OCI-M2 (cell line): Measurements from ENCODE around the gene BNC2.

Experiments used
- DNase-seq: peaks from one replicate; lab custom pipeline; 2025; ENCODE audit not compliant: unreplicated experiment; lab: John Stamatoyannopoulos, UW

BNC2 gene

GRCh38 chr9:16763946-16764345, 106.5 kb downstream of the BNC2 start:
- no peak for DNase-seq

GRCh38 chr9:16755467-16756160, 114.9 kb downstream of the BNC2 start:
- DNase-seq = no peak

- DNase-seq = no peak
These were observed 115.8 kb downstream of the BNC2 start for GRCh38 chr9:16754662-16755061.

DNA sequence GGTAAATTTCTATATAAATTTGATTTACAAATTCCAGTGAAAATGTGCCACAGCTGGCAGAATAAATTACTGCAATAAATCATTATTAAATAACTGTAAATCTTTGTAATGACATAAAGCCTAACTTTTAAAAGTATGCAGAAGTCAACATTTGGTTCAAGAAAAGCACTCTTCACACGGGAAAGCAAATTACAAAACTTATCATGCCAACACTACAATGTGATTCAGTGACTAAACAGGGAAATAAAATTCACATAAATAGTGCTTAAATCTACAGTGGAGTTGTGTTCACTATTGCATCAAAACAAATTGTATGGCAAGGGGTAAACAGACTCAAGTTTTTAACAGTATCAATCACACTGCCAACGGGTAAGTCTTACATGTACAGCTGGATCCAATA, 117.2 kb downstream of the BNC2 start:
- DNase-seq = no peak

DNA sequence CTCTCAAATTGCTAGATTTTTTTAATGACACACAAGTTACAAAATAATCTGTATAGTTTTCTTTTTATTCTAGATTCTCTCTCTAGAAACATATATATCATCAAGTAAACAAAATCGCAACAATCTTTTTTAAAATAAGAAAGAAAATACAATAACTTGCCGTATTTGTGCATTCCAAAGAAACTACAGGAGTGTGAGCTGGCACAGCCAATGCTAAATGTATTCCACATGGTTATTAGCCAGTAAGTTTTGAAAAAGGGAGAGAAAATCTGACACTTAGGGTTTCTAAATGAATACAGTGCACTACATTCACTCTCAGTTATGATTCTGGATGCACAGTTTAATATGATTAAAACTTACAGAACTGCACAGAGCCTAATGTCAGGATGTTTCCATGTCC, 117.9 kb downstream of the BNC2 start:
- no peak for DNase-seq

GRCh38 chr9:16750553-16750952, 119.9 kb downstream of the BNC2 start:
- no peak for DNase-seq

DNA sequence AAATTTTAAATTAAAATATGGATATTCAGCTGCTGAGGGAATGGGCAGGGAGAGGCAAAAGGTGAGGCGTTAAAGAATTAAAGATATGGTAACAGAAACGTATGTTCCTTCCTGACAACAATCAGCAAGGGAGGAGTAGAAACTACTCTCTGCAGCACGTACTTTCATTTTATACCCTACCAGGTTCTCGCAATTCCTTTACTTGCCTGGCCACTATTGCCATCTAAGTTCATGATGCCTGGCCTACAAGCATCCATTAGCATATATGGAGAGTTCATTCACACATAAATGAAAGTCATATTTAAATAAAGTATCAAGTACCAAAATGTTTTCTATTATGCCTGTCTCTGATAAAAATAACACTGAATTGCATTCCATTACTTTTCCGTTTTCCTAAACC, 125.1 kb downstream of the BNC2 start:
- DNase-seq = no peak

DNA sequence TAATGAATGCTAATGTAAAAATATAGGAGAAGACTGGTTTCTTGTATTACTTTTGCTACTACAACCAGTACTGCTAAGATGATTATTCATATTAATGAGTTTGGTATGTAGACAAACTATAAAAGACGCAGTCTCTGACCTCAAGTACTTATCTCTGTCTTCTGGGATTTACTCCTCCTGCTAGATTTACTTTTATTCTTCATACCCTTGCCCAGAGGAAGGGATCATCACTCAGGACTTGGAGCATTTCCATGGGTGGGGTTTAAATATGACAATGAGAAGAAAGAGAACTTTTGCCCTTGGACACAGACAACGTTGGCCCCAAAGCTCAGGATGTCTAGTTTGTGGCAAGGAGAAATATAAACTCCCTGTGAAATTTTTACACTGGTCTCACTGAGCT, 126.1 kb downstream of the BNC2 start:
- DNase-seq = no peak

GRCh38 chr9:16743375-16743774, 127.1 kb downstream of the BNC2 start:
- DNase-seq = no peak

GRCh38 chr9:16735001-16735400, 135.5 kb downstream of the BNC2 start:
- DNase-seq = no peak

DNA sequence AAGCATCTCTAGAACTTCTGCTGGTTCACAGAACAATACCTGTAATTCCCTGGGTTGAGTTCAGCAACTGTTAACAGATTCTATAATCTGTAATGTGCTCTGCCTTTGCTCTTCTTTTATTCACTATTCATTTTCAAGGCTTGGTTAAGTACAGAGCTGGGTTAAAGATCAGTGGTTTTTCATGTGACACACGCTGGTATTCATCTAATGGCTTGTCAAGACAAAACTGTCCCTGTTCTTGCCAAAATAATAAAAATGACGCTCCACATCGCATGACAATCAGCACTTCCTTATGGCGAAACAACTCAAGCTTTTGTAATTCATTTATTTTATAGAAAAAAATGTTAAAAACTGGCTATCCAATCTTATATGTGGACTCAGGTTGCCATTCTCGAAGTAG, 137.9 kb downstream of the BNC2 start:
- DNase-seq = no peak

DNA sequence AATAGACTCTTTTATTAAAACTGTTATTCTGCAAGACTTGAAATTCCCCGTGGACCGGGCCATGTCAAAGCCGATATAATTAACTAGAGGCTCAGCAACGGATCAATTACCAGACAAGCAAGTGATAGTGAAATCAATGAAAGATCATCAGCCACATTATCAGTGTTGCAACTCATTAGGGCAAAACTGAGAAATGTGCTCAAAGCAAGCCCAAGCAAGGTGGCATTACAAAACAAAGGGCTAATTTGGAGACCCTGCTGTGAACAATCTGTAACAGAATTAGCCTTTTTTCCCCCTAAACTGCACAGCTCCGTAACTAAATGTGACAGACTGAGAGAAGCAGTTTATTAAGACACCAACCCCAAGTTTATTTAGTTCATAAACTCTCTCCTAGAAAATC, 140.3 kb downstream of the BNC2 start:
- DNase-seq = no peak

- no peak for DNase-seq
These were observed 140.8 kb downstream of the BNC2 start for GRCh38 chr9:16729651-16730050.

GRCh38 chr9:16728137-16728508, 142.3 kb downstream of the BNC2 start:
- no peak for DNase-seq

DNA sequence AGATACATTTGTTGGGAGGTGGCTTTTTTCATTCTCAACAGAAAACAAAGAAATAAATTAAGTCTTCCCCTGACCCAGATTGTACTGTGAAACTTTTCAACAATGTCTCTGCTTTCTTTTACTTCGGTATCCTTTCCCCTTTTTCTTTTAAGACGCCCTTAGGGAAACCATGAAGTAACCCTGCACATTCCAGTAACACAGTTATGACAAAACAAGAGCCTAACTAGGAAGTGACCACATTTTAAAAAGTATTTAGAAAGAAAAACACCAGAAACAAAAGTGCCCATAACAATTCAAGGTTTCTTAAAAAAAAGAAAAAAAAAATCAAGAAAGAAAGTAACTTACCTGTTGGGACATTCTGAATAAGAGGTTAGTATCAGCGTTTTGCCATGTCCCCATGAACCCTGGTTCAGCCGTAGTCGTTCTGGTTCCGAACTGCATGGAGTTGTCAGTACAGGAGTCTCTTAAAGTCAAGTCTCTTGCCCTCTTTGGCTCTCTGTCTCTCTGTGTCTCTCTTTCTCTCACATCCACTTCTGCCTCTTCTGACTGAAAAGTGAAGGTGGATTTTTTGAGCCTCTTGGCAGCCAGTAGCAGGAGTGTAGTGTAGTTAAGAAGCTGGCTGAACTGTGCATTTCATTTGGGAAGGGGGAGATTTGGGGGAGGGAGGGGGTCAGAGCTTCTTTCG, 142.9 kb downstream of the BNC2 start:
- DNase-seq = no peak

- no peak for DNase-seq
These were observed 143.6 kb downstream of the BNC2 start for GRCh38 chr9:16726718-16727451.

DNA sequence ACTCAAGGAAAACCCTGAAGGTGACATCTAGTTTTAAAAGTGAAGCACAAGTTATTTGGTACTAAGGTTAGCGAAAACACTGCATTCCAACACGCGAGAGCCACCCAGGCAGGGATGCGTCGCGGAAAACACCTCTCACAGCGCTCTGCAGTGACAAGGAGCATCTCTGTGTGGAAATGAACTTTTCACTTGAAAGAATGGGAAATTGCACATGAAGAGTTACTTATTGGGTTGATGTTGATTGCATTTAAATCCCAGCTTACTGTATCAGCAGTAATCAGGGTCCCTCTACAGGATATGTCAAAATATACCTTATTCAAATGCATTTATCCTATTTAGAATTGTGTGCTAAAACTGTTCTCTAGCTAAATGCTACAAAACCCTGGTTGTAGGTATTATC, 144.4 kb downstream of the BNC2 start:
- DNase-seq = no peak

DNA sequence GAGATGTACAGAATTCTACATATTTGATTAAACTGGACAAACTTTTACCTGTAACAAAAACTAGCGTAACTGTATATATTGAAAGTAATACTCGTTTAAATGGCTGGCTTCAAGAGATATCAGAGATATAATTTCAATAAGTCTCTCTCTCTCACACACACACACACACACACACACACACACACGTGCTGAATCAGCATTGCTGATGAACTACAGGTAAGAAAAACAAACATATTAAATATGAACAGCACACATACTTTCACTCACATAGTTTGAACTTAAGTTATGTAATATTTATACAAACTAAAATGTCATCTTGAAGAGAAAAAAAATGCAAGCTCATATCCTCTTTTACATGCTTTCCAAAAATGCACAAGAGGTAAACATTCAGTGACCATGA, 145.4 kb downstream of the BNC2 start:
- DNase-seq = no peak

- DNase-seq = no peak
These were observed 148.5 kb downstream of the BNC2 start for GRCh38 chr9:16721972-16722371.

GRCh38 chr9:16720386-16720785, 150.1 kb downstream of the BNC2 start:
- DNase-seq = no peak

- DNase-seq = no peak
These were observed 150.5 kb downstream of the BNC2 start for GRCh38 chr9:16719921-16720320.

DNA sequence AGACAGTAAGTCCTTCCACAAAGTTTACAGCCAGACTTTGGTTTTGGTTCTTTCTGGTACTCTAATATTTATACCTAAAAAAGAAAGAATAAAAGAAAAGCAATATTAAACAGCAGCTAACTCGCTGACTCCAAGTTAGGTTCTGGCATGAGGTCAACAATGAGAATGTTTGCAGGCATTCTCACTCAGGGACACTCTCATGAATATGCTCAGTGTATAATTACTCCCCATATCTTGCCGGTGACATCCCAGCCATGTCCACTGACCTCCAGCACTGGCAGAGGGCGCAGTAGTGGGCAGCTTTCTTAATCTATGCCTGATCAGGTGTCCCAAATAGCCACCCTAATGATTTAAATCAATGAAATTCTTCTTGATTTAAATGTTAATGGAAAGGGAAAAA, 151.5 kb downstream of the BNC2 start:
- DNase-seq = no peak
